Endodermal cell (in vitro differentiated cells): ENCODE data around the gene PELI2. TPM values are rescaled to one million over a fixed set of nuclear protein-coding genes. Genes with fewer than 3 reads are reported as not detected.

ENCODE experiments used
- DNase-seq: peaks from one replicate; pipeline ENCODE4 v3.0.0-alpha.2; 2017
- H3K27ac ChIP-seq: 2 replicates; pipeline ENCODE4 v1.5.1; 2013; ENCODE audit warnings: mild to moderate bottlenecking, low read depth, low read length, moderate library complexity
- H3K27me3 ChIP-seq: 2 replicates; pipeline ENCODE4 v1.6.1; 2013; ENCODE audit warnings: mild to moderate bottlenecking, low read length, moderate library complexity; ENCODE audit not compliant: insufficient read depth, control insufficient read depth, poor library complexity, severe bottlenecking
- H3K36me3 ChIP-seq: 2 replicates; pipeline ENCODE4 v1.7.0; 2013; ENCODE audit warnings: mild to moderate bottlenecking, low read length, moderate library complexity; ENCODE audit not compliant: control insufficient read depth, insufficient read depth
- H3K4me1 ChIP-seq: one replicate; pipeline ENCODE4 v1.7.0; 2013; ENCODE audit warnings: low read length; ENCODE audit not compliant: control insufficient read depth, insufficient read depth
- H3K4me3 ChIP-seq: 2 replicates; pipeline ENCODE4 v1.5.1; 2013; ENCODE audit warnings: mild to moderate bottlenecking, low read length, moderate library complexity
- H3K9ac ChIP-seq: 2 replicates; pipeline ENCODE4 v1.6.1; 2013; ENCODE audit warnings: mild to moderate bottlenecking, low read length, moderate library complexity; ENCODE audit not compliant: poor library complexity, severe bottlenecking; ENCODE audit errors: extremely low read depth
- H3K9me3 ChIP-seq: 2 replicates; pipeline ENCODE4 v1.6.1; 2013; ENCODE audit warnings: mild to moderate bottlenecking, low read length, moderate library complexity; ENCODE audit not compliant: control insufficient read depth
- H3K27ac Mint-ChIP-seq: 2 replicates; pipeline ENCODE4 v1.8.0; 2020; ENCODE audit warnings: mixed read lengths
- H3K27me3 Mint-ChIP-seq: 2 replicates; pipeline ENCODE4 v1.8.0; 2021; ENCODE audit warnings: mild to moderate bottlenecking, mixed read lengths; ENCODE audit not compliant: insufficient read depth
- H3K36me3 Mint-ChIP-seq: 2 replicates; pipeline ENCODE4 v1.8.0; 2020; ENCODE audit warnings: low read depth, mixed read lengths
- H3K4me1 Mint-ChIP-seq: 2 replicates; pipeline ENCODE4 v1.8.0; 2020; ENCODE audit warnings: mixed read lengths
- H3K4me3 Mint-ChIP-seq: 2 replicates; pipeline ENCODE4 v1.8.0; 2020; ENCODE audit warnings: mild to moderate bottlenecking, moderate library complexity, mixed read lengths
- H3K9me3 Mint-ChIP-seq: 2 replicates; pipeline ENCODE4 v1.8.0; 2020; ENCODE audit warnings: mild to moderate bottlenecking, mixed read lengths
- CTCF ChIP-seq: fragments of 200-600 bp; sonication (generic); conservative IDR thresholded peaks from 2 replicates; pipeline ENCODE4 v1.5.0; 2021; ENCODE audit warnings: antibody characterized with exemption, mild to moderate bottlenecking
- WGBS, 2 experiments: methylation state at CpG; one replicate each; pipeline versions ENCODE4 v1.1.5 to v1.1.7; 2013; ENCODE audit warnings: missing lambda C conversion rate in 2 of 2, mixed read lengths in 1 of 2; ENCODE audit not compliant: insufficient coverage in 1 of 2, insufficient read length in 1 of 2; 5-methylcytosine and 5-hydroxymethylcytosine counted together
- total RNA-seq, 2 donors: library from RNA; stranded (reverse); fragmentation: NEBNext Ultra II Directional in 1 of 2; extraction: Animal tissue kit (Norgen Biotek cat#: 25700) in 1 of 2; gene quantifications; 2 replicates in 1 of 2; 3 replicates in 1 of 2; pipeline ENCODE4 v1.2.1, GENCODE V29; 2021

PELI2 gene
- total RNA-seq, 2 donors from 2014 or later = 5.9 to 8.1 TPM

GRCh38 chr14:56333359-56334292 lies 215.4 kb downstream of the PELI2 start:
- Mint-ChIP-seq H3K36me3 (no peaks in the 10 kb centered on the region), H3K4me3 (no peak overlapping the region), H3K9me3 (no peaks in the 10 kb centered on the region), H3K27ac (no peak overlapping the region), H3K4me1 (peaks cover 1% of the 10 kb centered on the region), H3K27me3 (no peaks in the 10 kb centered on the region)
- H3K4me3 ChIP-seq = no peak overlapping the region
- TF ChIP-seq CTCF = no peak
- DNase-seq = no peak
- H3K36me3 ChIP-seq = no peaks in the 10 kb centered on the region
- H3K4me1 ChIP-seq = no peaks in the 10 kb centered on the region
- no peak overlapping the region for H3K9ac ChIP-seq
- 83 to 92% methylated on average over 2 to 9 of the region's 9 CpGs for WGBS, 2 experiments
- H3K9me3 ChIP-seq = no peaks in the 10 kb centered on the region
- H3K27me3 ChIP-seq = no peaks in the 10 kb centered on the region
- no peak overlapping the region for H3K27ac ChIP-seq

GRCh38 chr14:56334458-56334857 lies 216.2 kb downstream of the PELI2 start:
- H3K4me1 Mint-ChIP-seq = peaks cover 7% of the 10 kb centered on the region
- H3K4me3 ChIP-seq = no peak overlapping the region
- DNase-seq = no peak
- no peaks in the 10 kb centered on the region for H3K9me3 Mint-ChIP-seq
- no peak overlapping the region for H3K27ac ChIP-seq
- H3K9me3 ChIP-seq = no peaks in the 10 kb centered on the region
- H3K27ac Mint-ChIP-seq = no peak overlapping the region
- H3K27me3 Mint-ChIP-seq = peaks cover 3% of the 10 kb centered on the region
- H3K36me3 Mint-ChIP-seq = no peaks in the 10 kb centered on the region
- no peak overlapping the region for H3K4me3 Mint-ChIP-seq
- H3K27me3 ChIP-seq = no peaks in the 10 kb centered on the region
- no peaks in the 10 kb centered on the region for H3K4me1 ChIP-seq
- WGBS, 2 experiments = 93 to 100% methylated on average over 1 of the region's 1 CpG
- H3K9ac ChIP-seq = no peak overlapping the region
- H3K36me3 ChIP-seq = no peaks in the 10 kb centered on the region
- TF ChIP-seq CTCF = no peak

DNA sequence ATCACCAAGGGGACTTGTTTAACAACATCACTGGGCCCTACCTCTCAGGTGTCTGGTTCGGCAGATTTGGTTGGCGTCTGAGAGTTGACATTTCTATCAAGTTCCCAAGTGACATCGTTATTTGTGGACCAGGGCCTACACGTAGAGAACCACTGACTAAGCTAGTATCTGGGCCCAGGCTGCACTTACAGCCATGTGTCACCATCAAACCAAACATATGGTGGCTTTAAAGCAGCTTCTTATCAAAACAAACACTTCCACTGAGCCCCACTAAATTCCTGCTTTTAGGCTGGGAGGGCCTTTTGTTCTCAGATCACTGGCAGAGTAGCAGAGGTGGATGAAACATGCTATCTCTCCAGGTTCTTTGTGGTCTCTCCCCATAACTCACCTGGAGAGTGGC lies 220.5 kb downstream of the PELI2 start:
- no peaks in the 10 kb centered on the region for H3K36me3 Mint-ChIP-seq
- no peaks in the 10 kb centered on the region for H3K9me3 ChIP-seq
- no peak for DNase-seq
- H3K9ac ChIP-seq = no peak overlapping the region
- no peak overlapping the region for H3K27ac Mint-ChIP-seq
- no peaks in the 10 kb centered on the region for H3K9me3 Mint-ChIP-seq
- H3K4me1 ChIP-seq = no peaks in the 10 kb centered on the region
- 95 to 96% methylated on average over 4 of the region's 4 CpGs for WGBS, 2 experiments
- peaks cover 7% of the 10 kb centered on the region for H3K4me1 Mint-ChIP-seq
- no peak overlapping the region for H3K4me3 Mint-ChIP-seq
- H3K27me3 ChIP-seq = no peaks in the 10 kb centered on the region
- TF ChIP-seq CTCF = no peak
- H3K4me3 ChIP-seq = no peak overlapping the region
- H3K27me3 Mint-ChIP-seq = peaks cover 10% of the 10 kb centered on the region
- no peaks in the 10 kb centered on the region for H3K36me3 ChIP-seq
- no peak overlapping the region for H3K27ac ChIP-seq
